B cell (primary cell): ENCODE measurements around the gene GBP2. TPM values are rescaled to one million over a fixed set of nuclear protein-coding genes. Genes with fewer than 3 reads are reported as not detected.
"Not testable (repeated sequence)": the region's sequence is repeated elsewhere in the genome, so short reads cannot be mapped to it uniquely, and the experiment has no call there.

ENCODE experiments used
- ATAC-seq: fragments of 200-7000 bp; cut with Tn5 transposase; one replicate; pipeline ENCODE4 v1.10.0; 2021; ENCODE audit warnings: low read depth, mild to moderate bottlenecking, moderate number of reproducible peaks, moderate library complexity
- CTCF ChIA-PET: fragments of 350-600 bp; sonication (Branson Sonifier 250); formaldehyde crosslinking; loops from one replicate; lab custom pipeline; 2021; ENCODE audit warnings: antibody characterized with exemption, inconsistent platforms; lab: Charles Lee
- POLR2A ChIA-PET: fragments of 350-600 bp; sonication (Branson Sonifier 250); formaldehyde crosslinking; loops from one replicate; lab custom pipeline; 2021; ENCODE audit warnings: antibody characterized with exemption; lab: Charles Lee
- DNase-seq: peaks from one replicate; pipeline ENCODE4 v3.0.0; 2013
- H2AFZ ChIP-seq: 2 replicates; pipeline ENCODE4 v1.6.1; 2012; ENCODE audit warnings: mild to moderate bottlenecking, low read depth, low read length; ENCODE audit not compliant: insufficient read depth, poor library complexity, severe bottlenecking
- H3K27ac ChIP-seq, 2 donors: 1 replicate in 1 of 2; 2 replicates in 1 of 2; pipeline ENCODE4 v1.5.1; 2012 to 2013; ENCODE audit warnings: low read length in 2 of 2, mild to moderate bottlenecking in 2 of 2, moderate library complexity in 1 of 2
- H3K27me3 ChIP-seq, 4 experiments: fragments of 200-600 bp in 1 of 4; sonication (generic) in 1 of 4; replicated peaks in 1 of 4; 1 replicate in 2 of 4; 2 replicates in 2 of 4; pipeline versions ENCODE4 v1.6.1 to v1.7.0; 2013 to 2016; ENCODE audit warnings: low read length in 3 of 4, mild to moderate bottlenecking in 2 of 4, mixed read lengths in 1 of 4, moderate library complexity in 1 of 4; ENCODE audit not compliant: insufficient read depth in 4 of 4, control insufficient read depth in 3 of 4; ENCODE audit errors: control extremely low read depth in 1 of 4
- H3K36me3 ChIP-seq, 2 experiments: replicated peaks in 1 of 2; 1 replicate in 1 of 2; 2 replicates in 1 of 2; pipeline versions ENCODE4 v1.6.1 to v1.7.1; 2013; ENCODE audit warnings: low read length in 1 of 2; ENCODE audit not compliant: insufficient read depth in 2 of 2, control insufficient read depth in 1 of 2; ENCODE audit errors: control extremely low read depth in 1 of 2, extremely low read depth in 1 of 2
- H3K4me1 ChIP-seq, 2 donors: fragments of 200-600 bp in 1 of 2; sonication (generic) in 1 of 2; 1 replicate in 1 of 2; 2 replicates in 1 of 2; pipeline versions ENCODE4 v1.5.1 to v1.6.1; 2013 to 2017; ENCODE audit warnings: low read length in 2 of 2; ENCODE audit not compliant: control insufficient read depth in 2 of 2, insufficient read depth in 2 of 2
- H3K4me2 ChIP-seq: replicated peaks from 2 replicates; pipeline ENCODE3; 2012; ENCODE audit warnings: mild to moderate bottlenecking, low read depth, low read length; ENCODE audit not compliant: poor library complexity, severe bottlenecking
- H3K4me3 ChIP-seq, 5 experiments: fragments of 200-600 bp in 1 of 5; sonication (generic) in 1 of 5; 1 replicate in 3 of 5; 2 replicates in 2 of 5; pipeline versions ENCODE4 v1.5.1 to v1.7.0; 2011 to 2016; ENCODE audit warnings: low read length in 4 of 5, mild to moderate bottlenecking in 4 of 5, low read depth in 2 of 5, control low read depth in 1 of 5, moderate library complexity in 1 of 5; ENCODE audit not compliant: insufficient read depth in 1 of 5; ENCODE audit errors: control extremely low read depth in 1 of 5, extremely low read depth in 1 of 5
- H3K79me2 ChIP-seq: fragments of 200-600 bp; sonication (generic); one replicate; pipeline ENCODE4 v1.6.0; 2016; ENCODE audit warnings: low read length; ENCODE audit not compliant: control insufficient read depth, insufficient read depth
- H3K9ac ChIP-seq: fragments of 200-600 bp; sonication (generic); 2 replicates; pipeline ENCODE4 v1.6.1; 2017; ENCODE audit warnings: mild to moderate bottlenecking, low read length, moderate library complexity
- H3K9me3 ChIP-seq, 3 donors: one replicate each; pipeline versions ENCODE4 v1.6.1 to v1.7.1; 2013; ENCODE audit warnings: low read length in 2 of 3; ENCODE audit not compliant: control insufficient read depth in 2 of 3, insufficient read depth in 1 of 3; ENCODE audit errors: control extremely low read depth in 1 of 3
- H4K20me1 ChIP-seq: 2 replicates; pipeline ENCODE4 v1.6.0; 2012; ENCODE audit warnings: mild to moderate bottlenecking, low read length; ENCODE audit not compliant: insufficient read depth, control insufficient read depth, poor library complexity, severe bottlenecking
- H3K27ac Mint-ChIP-seq: one replicate; pipeline ENCODE4 v1.8.0; 2021; ENCODE audit warnings: mixed read lengths
- H3K27me3 Mint-ChIP-seq: one replicate; pipeline ENCODE4 v1.8.0; 2021; ENCODE audit warnings: mixed read lengths
- H3K4me1 Mint-ChIP-seq: one replicate; pipeline ENCODE4 v1.8.0; 2021; ENCODE audit warnings: mixed read lengths
- H3K4me3 Mint-ChIP-seq: one replicate; pipeline ENCODE4 v1.8.0; 2021; ENCODE audit warnings: mixed read lengths
- H3K9me3 Mint-ChIP-seq: one replicate; pipeline ENCODE4 v1.8.0; 2022; ENCODE audit warnings: mixed read lengths; ENCODE audit not compliant: insufficient read depth
- EZH2 ChIP-seq: IDR thresholded peaks from 2 replicates; pipeline ENCODE4 v1.6.1; 2012; ENCODE audit warnings: borderline replicate concordance, low read depth, mild to moderate bottlenecking, moderate library complexity, low read length; ENCODE audit not compliant: insufficient read depth, poor library complexity, severe bottlenecking
- WGBS: methylation state at CpG from one replicate; pipeline ENCODE4 v1.1.5; 2013; ENCODE audit warnings: missing lambda C conversion rate; ENCODE audit not compliant: insufficient coverage; 5-methylcytosine and 5-hydroxymethylcytosine counted together
- intact Hi-C: fragments of 100-400 bp; cut with micrococcal nuclease; formaldehyde crosslinking; loops from one replicate; pipeline ENCODE4 v1.10.0; 2022
- polyA plus RNA-seq: library from polyadenylated mRNA; depleted of rRNA; stranded (reverse); fragments of >200 nt; gene quantifications from 2 replicates; pipeline ENCODE4 v1.2.3, GENCODE V29; 2012
- total RNA-seq, 2 donors: library from RNA; stranded (reverse); fragments of 120-200 nt in 1 of 2; gene quantifications; 1 replicate in 1 of 2; 2 replicates in 1 of 2; pipeline versions ENCODE4 v1.2.3 to v1.2.4, GENCODE V29; 2013 to 2022
- TF ChIP-seq, protein P1 (sequence below): fragments of 200-600 bp; IDR thresholded peaks from one replicate; pipeline ENCODE4 v1.8.0; 2022; ENCODE audit warnings: antibody characterized with exemption, mild to moderate bottlenecking

Gene GBP2
- total and polyA plus RNA-seq, 2 donors (not counting 1 experiment from before 2014, with no cell fraction given): 8.2 to 31.9 TPM

DNA sequence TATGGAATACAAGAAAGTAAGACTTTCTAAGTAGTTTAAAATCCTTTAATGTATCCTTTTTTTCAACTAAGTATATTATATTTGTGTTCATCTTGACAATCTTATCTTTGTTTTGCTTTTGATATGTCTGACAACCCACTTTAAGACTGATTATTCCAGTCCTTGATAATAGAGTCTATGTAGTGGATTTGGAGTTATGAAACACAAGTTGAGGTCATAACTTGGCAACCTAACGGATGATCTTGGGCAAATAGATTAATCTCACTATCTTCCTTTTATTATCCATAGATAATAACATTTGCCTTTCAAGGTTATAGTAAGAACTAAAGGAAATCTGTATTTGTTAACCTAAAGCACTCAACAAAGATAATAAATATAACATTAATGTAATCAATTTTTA is 4.8 kb upstream of the GBP2 start:
- H3K9me3 ChIP-seq: no peaks in the 10 kb centered on the region

GRCh38 chr1:89129911-89130310 is 4.0 kb upstream of the GBP2 start:
- Histone ChIP-seq H3K9me3 (no peaks in the 10 kb centered on the region), H3K4me1 (peaks cover 31 to 35% of the 10 kb centered on the region in 2 donors), H3K79me2 (peaks cover 9% of the 10 kb centered on the region), H3K9ac (peak overlapping the region; percentile 62), H3K4me2 (peak overlapping the region; percentile 75), H3K27me3 (peaks cover 0 to 2% (median 0%) of the 10 kb centered on the region in 4 experiments), H4K20me1 (no peaks in the 10 kb centered on the region), H3K36me3 (no peaks in the 10 kb centered on the region), H2AFZ (peak overlapping the region; percentile 69), H3K4me3 (no peak overlapping the region), H3K27ac (no peak overlapping the region)
- POLR2A ChIA-PET: interaction anchor here (0.7 kb wide), 1 partner anchor 1892 kb away, joined by 3 read pairs; no protein-coding TSS in a partner anchor
- peak overlapping the region; percentile 79 for H3K4me3 Mint-ChIP-seq
- intact Hi-C loops: no loop called here
- H3K9me3 Mint-ChIP-seq: no peaks in the 10 kb centered on the region
- ATAC-seq (no peak), DNase-seq (no peak)
- TF ChIP-seq, protein P1, sequence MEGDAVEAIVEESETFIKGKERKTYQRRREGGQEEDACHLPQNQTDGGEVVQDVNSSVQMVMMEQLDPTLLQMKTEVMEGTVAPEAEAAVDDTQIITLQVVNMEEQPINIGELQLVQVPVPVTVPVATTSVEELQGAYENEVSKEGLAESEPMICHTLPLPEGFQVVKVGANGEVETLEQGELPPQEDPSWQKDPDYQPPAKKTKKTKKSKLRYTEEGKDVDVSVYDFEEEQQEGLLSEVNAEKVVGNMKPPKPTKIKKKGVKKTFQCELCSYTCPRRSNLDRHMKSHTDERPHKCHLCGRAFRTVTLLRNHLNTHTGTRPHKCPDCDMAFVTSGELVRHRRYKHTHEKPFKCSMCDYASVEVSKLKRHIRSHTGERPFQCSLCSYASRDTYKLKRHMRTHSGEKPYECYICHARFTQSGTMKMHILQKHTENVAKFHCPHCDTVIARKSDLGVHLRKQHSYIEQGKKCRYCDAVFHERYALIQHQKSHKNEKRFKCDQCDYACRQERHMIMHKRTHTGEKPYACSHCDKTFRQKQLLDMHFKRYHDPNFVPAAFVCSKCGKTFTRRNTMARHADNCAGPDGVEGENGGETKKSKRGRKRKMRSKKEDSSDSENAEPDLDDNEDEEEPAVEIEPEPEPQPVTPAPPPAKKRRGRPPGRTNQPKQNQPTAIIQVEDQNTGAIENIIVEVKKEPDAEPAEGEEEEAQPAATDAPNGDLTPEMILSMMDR: no peak
- TF ChIP-seq EZH2: no peak
- CTCF ChIA-PET: no interaction called here
- H3K27me3 Mint-ChIP-seq: no peaks in the 10 kb centered on the region
- peak overlapping the region; percentile 28 for H3K27ac Mint-ChIP-seq
- 88% methylated on average over 1 of the region's 4 CpGs for WGBS
- H3K4me1 Mint-ChIP-seq: peaks cover 43% of the 10 kb centered on the region

More for the DNA sequence above, 4.8 kb upstream of the GBP2 start:
- intact Hi-C loops: no loop called here
- Histone ChIP-seq H2AFZ (no peak overlapping the region), H3K4me1 (peaks cover 27 to 28% of the 10 kb centered on the region in 2 donors), H3K27ac (no peak overlapping the region), H4K20me1 (no peaks in the 10 kb centered on the region), H3K9ac (no peak overlapping the region), H3K27me3 (peaks cover 0 to 2% (median 0%) of the 10 kb centered on the region in 4 experiments), H3K36me3 (no peaks in the 10 kb centered on the region), H3K4me2 (no peak overlapping the region), H3K4me3 (no peak overlapping the region), H3K79me2 (peaks cover 2% of the 10 kb centered on the region)
- ChIA-PET POLR2A (interaction anchor here (0.7 kb wide), 1 partner anchor 1891 kb away, joined by 3 read pairs; no protein-coding TSS in a partner anchor), CTCF (no interaction called here)
- peaks cover 36% of the 10 kb centered on the region for H3K4me1 Mint-ChIP-seq
- H3K27me3 Mint-ChIP-seq: no peaks in the 10 kb centered on the region
- no peaks in the 10 kb centered on the region for H3K9me3 Mint-ChIP-seq
- no peak overlapping the region for H3K4me3 Mint-ChIP-seq
- ATAC-seq: no peak
- no CpG with 5 or more reads among the region's 1 CpG for WGBS
- DNase-seq: no peak
- TF ChIP-seq, protein P1: no peak
- no peak for TF ChIP-seq EZH2
- H3K27ac Mint-ChIP-seq: no peak overlapping the region

GRCh38 chr1:89128003-89128458 is 2.1 kb upstream of the GBP2 start:
- CTCF ChIA-PET: interaction anchor here (1.3 to 1.6 kb wide), 2 partner anchors 11 to 42 kb away, joined by 8 read pairs; no protein-coding TSS in a partner anchor
- WGBS: 97% methylated on average over 17 of the region's 31 CpGs
- H3K27me3 ChIP-seq, DNase-seq, intact Hi-C loops, H3K36me3 ChIP-seq, H3K9me3 ChIP-seq, H3K4me3 Mint-ChIP-seq, H3K4me3 ChIP-seq, H3K27me3 Mint-ChIP-seq, H3K9me3 Mint-ChIP-seq, H3K27ac ChIP-seq, H2AFZ ChIP-seq, POLR2A ChIA-PET, ATAC-seq, H3K4me2 ChIP-seq, H3K9ac ChIP-seq, H4K20me1 ChIP-seq: not testable (repeated sequence)
- peak overlapping the region; percentile 92 for H3K27ac Mint-ChIP-seq
- Histone ChIP-seq H3K79me2 (peaks cover 24% of the 10 kb centered on the region), H3K4me1 (peaks cover 38 to 45% of the 10 kb centered on the region in 2 donors)
- H3K4me1 Mint-ChIP-seq: peaks cover 57% of the 10 kb centered on the region
